Measurements from ENCODE around the gene TBCD.

- TF ChIP-seq FOXM1 (IDR thresholded peaks at IDR 0.05; ENCODE audit: borderline replicate concordance) (no peak), FOXK2 (IDR thresholded peaks at IDR 0.05) (no peak), BHLHE40 (IDR thresholded peaks at IDR 0.05; ENCODE audit: borderline replicate concordance) (no peak), SUZ12 (IDR thresholded peaks at IDR 0.05) (no peak)
Observed at GRCh38 chr17:82835122-82835521, 83.3 kb downstream of the TBCD start.

Measured in HEK293T (cell line).